GM21576 (cell line): ENCODE results near the gene RALGDS.

ENCODE experiments used
- ATAC-seq: cut with Tn5 transposase; IDR thresholded peaks from one replicate; pipeline ENCODE4 v1.9.1; 2021; ENCODE audit warnings: mild to moderate bottlenecking, moderate library complexity; ENCODE audit not compliant: unreplicated experiment

RALGDS gene

GRCh38 chr9:133151601-133152525 lies 30.8 kb upstream of the RALGDS start:
- no peak for ATAC-seq

- ATAC-seq, result no peak
Measured at GRCh38 chr9:133151041-133151440, 30.0 kb upstream of the RALGDS start.

- ATAC-seq, result peak; percentile 67
Measured at GRCh38 chr9:133149130-133150015, 28.3 kb upstream of the RALGDS start.

- ATAC-seq, result peak; percentile 7
Measured at GRCh38 chr9:133148199-133149129, 27.4 kb upstream of the RALGDS start.

- ATAC-seq, result no peak
Measured at GRCh38 chr9:133147412-133148198, 26.6 kb upstream of the RALGDS start.

- ATAC-seq, result no peak
Measured at GRCh38 chr9:133146746-133147411, 25.8 kb upstream of the RALGDS start.

- no peak for ATAC-seq
Measured at GRCh38 chr9:133144904-133145851, 24.1 kb upstream of the RALGDS start.

- peak; percentile 52 for ATAC-seq
Measured at GRCh38 chr9:133144142-133144903, 23.3 kb upstream of the RALGDS start.

- no peak for ATAC-seq
Measured at GRCh38 chr9:133143639-133144141, 22.6 kb upstream of the RALGDS start.

GRCh38 chr9:133142684-133143622 lies 21.9 kb upstream of the RALGDS start:
- ATAC-seq, result no peak

- no peak for ATAC-seq
Measured at GRCh38 chr9:133141833-133142595, 21.0 kb upstream of the RALGDS start.

GRCh38 chr9:133140606-133141005 lies 19.6 kb upstream of the RALGDS start:
- no peak for ATAC-seq

- ATAC-seq, result no peak
Measured at GRCh38 chr9:133140174-133140505, 19.1 kb upstream of the RALGDS start.

GRCh38 chr9:133139246-133140173 lies 18.5 kb upstream of the RALGDS start:
- ATAC-seq, result no peak
